Lower lobe of right lung (tissue), 2 donors: ENCODE results near the gene HAPLN1. TPM values are rescaled to one million over a fixed set of nuclear protein-coding genes. Genes with fewer than 3 reads are reported as not detected.
A peak's percentile ranks its signal among the peaks of the same experiment; 100 is the strongest.

Source experiments
- ATAC-seq, 2 donors: fragments of 200-7000 bp; cut with Tn5 transposase; one replicate each; pipeline ENCODE4 v1.9.1; 2020 to 2022; ENCODE audit warnings: mild to moderate bottlenecking in 2 of 2, moderate library complexity in 2 of 2
- DNase-seq: peaks from one replicate; pipeline ENCODE4 v3.0.0-alpha.2; 2020
- H3K27ac ChIP-seq: fragments of 200-600 bp; one replicate; pipeline ENCODE4 v1.8.0; 2022
- H3K27me3 ChIP-seq: fragments of 200-600 bp; one replicate; pipeline ENCODE4 v1.8.0; 2022; ENCODE audit warnings: low read depth
- H3K36me3 ChIP-seq: fragments of 200-600 bp; one replicate; pipeline ENCODE4 v1.8.0; 2022; ENCODE audit warnings: mild to moderate bottlenecking
- H3K4me1 ChIP-seq: fragments of 200-600 bp; one replicate; pipeline ENCODE4 v1.8.0; 2022
- H3K4me3 ChIP-seq: fragments of 200-600 bp; one replicate; pipeline ENCODE4 v1.8.0; 2022; ENCODE audit warnings: mild to moderate bottlenecking
- H3K9me3 ChIP-seq: fragments of 200-600 bp; one replicate; pipeline ENCODE4 v1.8.0; 2022
- CTCF ChIP-seq: fragments of 200-600 bp; IDR thresholded peaks from one replicate; pipeline ENCODE4 v1.8.0; 2022; ENCODE audit warnings: antibody characterized with exemption, mild to moderate bottlenecking
- intact Hi-C: fragments of 100-400 bp; cut with DNase I; formaldehyde crosslinking; loops from one replicate; pipeline ENCODE4 v1.11.0; 2022
- total RNA-seq: library from RNA; stranded (reverse); fragmentation: NEBNext Ultra II Directional; extraction: Animal tissue kit (Norgen Biotek cat#: 25700); gene quantifications from one replicate; pipeline ENCODE4 v1.2.1, GENCODE V29; 2021
- donor health status: DM: no; HTN: yes; CAD: no; lungs with severe emphysema.

Gene HAPLN1
- total RNA-seq, 1 donor from 2014 or later = 0.21 TPM

GRCh38 chr5:83751201-83751600 is 30.5 kb upstream of the HAPLN1 start:
- ATAC-seq (no peak), DNase-seq (no peak)
- Histone ChIP-seq H3K4me3 (no peak overlapping the region), H3K4me1 (no peaks in the 10 kb centered on the region), H3K9me3 (no peaks in the 10 kb centered on the region), H3K27me3 (no peaks in the 10 kb centered on the region), H3K27ac (no peak overlapping the region), H3K36me3 (no peaks in the 10 kb centered on the region)
- TF ChIP-seq CTCF = no peak
- intact Hi-C loops = no loop called here

- Histone ChIP-seq H3K27ac (no peak overlapping the region), H3K4me3 (no peak overlapping the region), H3K9me3 (no peaks in the 10 kb centered on the region), H3K36me3 (no peaks in the 10 kb centered on the region), H3K27me3 (no peaks in the 10 kb centered on the region), H3K4me1 (no peaks in the 10 kb centered on the region)
- intact Hi-C loops = no loop called here
- DNase-seq (no peak), ATAC-seq (peak in 1 of 2 donors; percentile 53)
- no peak for TF ChIP-seq CTCF
Observed at GRCh38 chr5:83750749-83751148, 30.1 kb upstream of the HAPLN1 start.

GRCh38 chr5:83745816-83746215 is 25.2 kb upstream of the HAPLN1 start:
- Histone ChIP-seq H3K4me1 (no peaks in the 10 kb centered on the region), H3K36me3 (no peaks in the 10 kb centered on the region), H3K9me3 (no peaks in the 10 kb centered on the region), H3K27ac (no peak overlapping the region), H3K27me3 (no peaks in the 10 kb centered on the region), H3K4me3 (no peak overlapping the region)
- no peak for TF ChIP-seq CTCF
- ATAC-seq (no peak), DNase-seq (no peak)
- intact Hi-C loops = no loop called here

- no peaks in the 10 kb centered on the region for H3K4me1 ChIP-seq
- H3K9me3 ChIP-seq = no peaks in the 10 kb centered on the region
- TF ChIP-seq CTCF = no peak
- ATAC-seq (no peak), DNase-seq (no peak)
- intact Hi-C loops = no loop called here
- no peak overlapping the region for H3K27ac ChIP-seq
- H3K36me3 ChIP-seq = no peaks in the 10 kb centered on the region
- H3K27me3 ChIP-seq = no peaks in the 10 kb centered on the region
- no peak overlapping the region for H3K4me3 ChIP-seq
Observed at GRCh38 chr5:83744821-83745220, 24.2 kb upstream of the HAPLN1 start.

GRCh38 chr5:83742089-83742488 is 21.4 kb upstream of the HAPLN1 start:
- Histone ChIP-seq H3K27me3 (no peaks in the 10 kb centered on the region), H3K36me3 (no peaks in the 10 kb centered on the region), H3K4me3 (no peak overlapping the region), H3K27ac (no peak overlapping the region), H3K9me3 (no peaks in the 10 kb centered on the region), H3K4me1 (no peaks in the 10 kb centered on the region)
- DNase-seq (no peak), ATAC-seq (no peak)
- no peak for TF ChIP-seq CTCF
- intact Hi-C loops = no loop called here

GRCh38 chr5:83741571-83741970 is 20.9 kb upstream of the HAPLN1 start:
- intact Hi-C loops = no loop called here
- Histone ChIP-seq H3K27ac (no peak overlapping the region), H3K36me3 (no peaks in the 10 kb centered on the region), H3K27me3 (no peaks in the 10 kb centered on the region), H3K4me3 (no peak overlapping the region), H3K4me1 (no peaks in the 10 kb centered on the region), H3K9me3 (no peaks in the 10 kb centered on the region)
- DNase-seq (no peak), ATAC-seq (no peak)
- no peak for TF ChIP-seq CTCF
